Keratinocyte (primary cell): ENCODE measurements around the gene BPTF. TPM values are rescaled to one million over a fixed set of nuclear protein-coding genes. Genes with fewer than 3 reads are reported as not detected.

Source experiments
- DNase-seq: peaks from one replicate; pipeline ENCODE4 v3.0.0-alpha.2; 2011; ENCODE audit warnings: low read depth, missing footprints, low spot score
- FAIRE-seq: peaks from 2 replicates; lab custom pipeline; 2011; peaks lifted over from hg19 to GRCh38; lab: Jason Lieb, UNC
- H2AFZ ChIP-seq: 2 replicates; pipeline ENCODE4 v1.6.0; 2012; ENCODE audit warnings: low read length, control low read depth, inconsistent platforms; ENCODE audit not compliant: control insufficient read depth
- H3K27ac ChIP-seq: 2 replicates; pipeline ENCODE4 v1.5.1; 2011; ENCODE audit warnings: low read length; ENCODE audit not compliant: control insufficient read depth, insufficient read depth
- H3K27me3 ChIP-seq: 3 replicates; pipeline ENCODE4 v1.6.0; 2011; ENCODE audit warnings: low read length; ENCODE audit not compliant: control insufficient read depth, insufficient read depth; ENCODE audit errors: extremely low read depth
- H3K36me3 ChIP-seq, 2 experiments: 2 replicates in 1 of 2; 3 replicates in 1 of 2; pipeline ENCODE4 v1.5.1; 2011; ENCODE audit warnings: low read length in 2 of 2, mild to moderate bottlenecking in 1 of 2; ENCODE audit not compliant: control insufficient read depth in 2 of 2, insufficient read depth in 2 of 2; ENCODE audit errors: extremely low read depth in 1 of 2
- H3K4me1 ChIP-seq: 3 replicates; pipeline ENCODE4 v1.5.1; 2011; ENCODE audit warnings: low read length; ENCODE audit not compliant: control insufficient read depth, insufficient read depth; ENCODE audit errors: extremely low read depth
- H3K4me2 ChIP-seq: 3 replicates; pipeline ENCODE4 v1.6.0; 2011; ENCODE audit warnings: low read depth, low read length; ENCODE audit not compliant: control insufficient read depth, insufficient read depth; ENCODE audit errors: extremely low read depth
- H3K4me3 ChIP-seq, 3 experiments: fragments of 200-600 bp in 1 of 3; sonication (generic) in 1 of 3; 2 replicates in 2 of 3; 3 replicates in 1 of 3; pipeline ENCODE4 v1.5.1; 2011 to 2016; ENCODE audit warnings: low read length in 3 of 3, mild to moderate bottlenecking in 3 of 3, control low read depth in 2 of 3, inconsistent platforms in 1 of 3, low read depth in 1 of 3, mixed read lengths in 1 of 3, mixed run types in 1 of 3, moderate library complexity in 1 of 3; ENCODE audit not compliant: control insufficient read depth in 2 of 3, insufficient read depth in 2 of 3; ENCODE audit errors: extremely low read depth in 1 of 3
- H3K79me2 ChIP-seq: 2 replicates; pipeline ENCODE4 v1.6.0; 2012; ENCODE audit warnings: low read length; ENCODE audit not compliant: control insufficient read depth, insufficient read depth
- H3K9ac ChIP-seq: 3 replicates; pipeline ENCODE4 v1.6.0; 2011; ENCODE audit warnings: low read length; ENCODE audit not compliant: control insufficient read depth, insufficient read depth; ENCODE audit errors: extremely low read depth
- H3K9me1 ChIP-seq: 3 replicates; pipeline ENCODE4 v1.6.0; 2011; ENCODE audit warnings: low read length; ENCODE audit not compliant: control insufficient read depth, insufficient read depth; ENCODE audit errors: extremely low read depth
- H3K9me3 ChIP-seq: 2 replicates; pipeline ENCODE4 v1.5.1; 2012; ENCODE audit warnings: low read depth, low read length; ENCODE audit not compliant: control insufficient read depth
- H4K20me1 ChIP-seq: 3 replicates; pipeline ENCODE4 v1.6.0; 2011; ENCODE audit warnings: low read length; ENCODE audit not compliant: control insufficient read depth, insufficient read depth; ENCODE audit errors: extremely low read depth
- EZH2 ChIP-seq: IDR thresholded peaks from one replicate; pipeline ENCODE4 v1.6.1; 2012; ENCODE audit warnings: inconsistent platforms, mild to moderate bottlenecking, low read length, moderate library complexity
- dilution Hi-C: fragments of 300-500 bp; cut with MboI; formaldehyde crosslinking; loops from one replicate; pipeline ENCODE4 v1.7.0; 2020; ENCODE audit warnings: low sequenced_read_pairs; ENCODE audit not compliant: extremely low pct_ligation_motif_present
- polyA plus RNA-seq, 5 experiments: library from polyadenylated mRNA; depleted of rRNA in 3 of 5; stranded (reverse) in 3 of 5; stranded (forward) in 1 of 5; unstranded in 1 of 5; fragments of >200 nt; gene quantifications; 1 replicate in 1 of 5; 2 replicates in 3 of 5; 3 replicates in 1 of 5; pipeline versions ENCODE4 v1.2.1 to v1.2.3, GENCODE V29; 2011 to 2012; ENCODE audit warnings: missing spikeins in 2 of 5, low read depth in 1 of 5, low replicate concordance in 1 of 5
- TF ChIP-seq, protein P1 (sequence below), 3 experiments: IDR thresholded peaks in 1 of 3; conservative IDR thresholded peaks in 1 of 3; optimal IDR thresholded peaks in 1 of 3; 2 replicates in 2 of 3; 3 replicates in 1 of 3; pipeline versions ENCODE3 to v1.5.1; 2011; ENCODE audit warnings: low read length in 3 of 3, mild to moderate bottlenecking in 3 of 3, moderate library complexity in 2 of 3, control low read depth in 1 of 3, inconsistent platforms in 1 of 3; ENCODE audit not compliant: insufficient read depth in 2 of 3; ENCODE audit errors: extremely low read depth in 1 of 3

Gene BPTF
- polyA plus RNA-seq, 1 donor (not counting 4 experiments of a cell fraction or from before 2014, with no cell fraction given): 28.3 TPM

DNA sequence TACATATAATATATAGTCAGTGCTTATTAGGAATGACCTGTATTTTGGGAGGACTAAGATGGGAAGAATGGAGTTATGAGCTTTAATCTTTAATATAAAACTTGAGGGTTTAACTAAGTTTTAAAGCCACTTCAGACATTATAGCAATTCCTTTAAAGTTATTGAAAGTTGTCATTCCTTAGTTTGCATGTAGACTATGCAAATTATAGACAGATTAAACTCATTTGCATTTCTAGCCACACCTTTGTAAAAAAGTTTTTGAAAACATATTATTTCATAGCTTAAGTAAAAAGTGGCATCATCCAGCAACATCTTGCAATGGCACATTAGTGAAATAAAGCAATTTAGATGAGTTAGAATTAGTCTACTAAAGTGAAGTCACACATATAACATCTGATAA is 121.2 kb downstream of the BPTF start:
- peaks cover 11 to 15% of the 10 kb centered on the region in 2 experiments for H3K36me3 ChIP-seq
- no peak overlapping the region for H3K4me3 ChIP-seq
- no peak overlapping the region for H3K9ac ChIP-seq
- no peaks in the 10 kb centered on the region for H3K9me3 ChIP-seq
- H3K27me3 ChIP-seq: no peaks in the 10 kb centered on the region
- no peaks in the 10 kb centered on the region for H3K9me1 ChIP-seq
- TF ChIP-seq, protein P1, sequence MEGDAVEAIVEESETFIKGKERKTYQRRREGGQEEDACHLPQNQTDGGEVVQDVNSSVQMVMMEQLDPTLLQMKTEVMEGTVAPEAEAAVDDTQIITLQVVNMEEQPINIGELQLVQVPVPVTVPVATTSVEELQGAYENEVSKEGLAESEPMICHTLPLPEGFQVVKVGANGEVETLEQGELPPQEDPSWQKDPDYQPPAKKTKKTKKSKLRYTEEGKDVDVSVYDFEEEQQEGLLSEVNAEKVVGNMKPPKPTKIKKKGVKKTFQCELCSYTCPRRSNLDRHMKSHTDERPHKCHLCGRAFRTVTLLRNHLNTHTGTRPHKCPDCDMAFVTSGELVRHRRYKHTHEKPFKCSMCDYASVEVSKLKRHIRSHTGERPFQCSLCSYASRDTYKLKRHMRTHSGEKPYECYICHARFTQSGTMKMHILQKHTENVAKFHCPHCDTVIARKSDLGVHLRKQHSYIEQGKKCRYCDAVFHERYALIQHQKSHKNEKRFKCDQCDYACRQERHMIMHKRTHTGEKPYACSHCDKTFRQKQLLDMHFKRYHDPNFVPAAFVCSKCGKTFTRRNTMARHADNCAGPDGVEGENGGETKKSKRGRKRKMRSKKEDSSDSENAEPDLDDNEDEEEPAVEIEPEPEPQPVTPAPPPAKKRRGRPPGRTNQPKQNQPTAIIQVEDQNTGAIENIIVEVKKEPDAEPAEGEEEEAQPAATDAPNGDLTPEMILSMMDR (optimal IDR thresholded peaks at IDR 0.05 in 1 of 3, IDR thresholded peaks at IDR 0.05 in 1 of 3, conservative IDR thresholded peaks at IDR 0.05 in 1 of 3; ENCODE audit: extremely low read depth in 1 of 3, insufficient read depth in 2 of 3, low read length in 3 of 3): no peak
- no peak for TF ChIP-seq EZH2
- dilution Hi-C loops: no loop called here
- no peaks in the 10 kb centered on the region for H3K4me1 ChIP-seq
- no peaks in the 10 kb centered on the region for H4K20me1 ChIP-seq
- FAIRE-seq: no peak
- no peaks in the 10 kb centered on the region for H3K79me2 ChIP-seq
- H2AFZ ChIP-seq: no peak overlapping the region
- no peak overlapping the region for H3K27ac ChIP-seq
- H3K4me2 ChIP-seq: no peak overlapping the region
- no peak for DNase-seq

DNA sequence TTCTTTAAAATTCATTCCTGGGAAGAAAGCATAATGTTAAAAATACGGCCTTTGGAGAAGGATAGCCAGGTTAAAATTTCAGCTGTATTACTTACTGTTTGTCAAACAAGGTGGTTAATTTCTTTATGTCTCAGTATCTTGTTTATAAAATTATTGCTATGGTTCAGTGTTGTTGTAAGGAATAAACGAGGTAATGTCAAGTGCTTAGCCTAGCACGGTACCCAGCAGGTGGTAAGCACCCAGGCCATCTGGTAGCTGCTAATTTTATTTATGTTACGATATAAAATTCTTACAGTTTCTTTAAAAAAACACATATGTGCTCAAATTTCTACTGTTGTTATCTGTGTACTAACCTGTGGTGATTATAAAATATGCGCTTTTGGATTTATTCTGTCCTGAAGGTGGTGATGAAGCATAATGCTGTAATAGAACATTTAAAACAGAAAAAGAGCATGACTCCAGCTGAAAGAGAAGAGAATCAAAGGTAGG is 122.1 kb downstream of the BPTF start:
- no peak overlapping the region for H2AFZ ChIP-seq
- peaks cover 11 to 15% of the 10 kb centered on the region in 2 experiments for H3K36me3 ChIP-seq
- no peak overlapping the region for H3K27ac ChIP-seq
- DNase-seq: no peak
- TF ChIP-seq, protein P1 (optimal IDR thresholded peaks at IDR 0.05 in 1 of 3, IDR thresholded peaks at IDR 0.05 in 1 of 3, conservative IDR thresholded peaks at IDR 0.05 in 1 of 3; ENCODE audit: extremely low read depth in 1 of 3, insufficient read depth in 2 of 3, low read length in 3 of 3): no peak
- TF ChIP-seq EZH2: no peak
- no peak for FAIRE-seq
- no peak overlapping the region for H3K4me2 ChIP-seq
- no peaks in the 10 kb centered on the region for H4K20me1 ChIP-seq
- H3K4me3 ChIP-seq: no peak overlapping the region
- H3K9ac ChIP-seq: no peak overlapping the region
- H3K9me1 ChIP-seq: no peaks in the 10 kb centered on the region
- H3K79me2 ChIP-seq: no peaks in the 10 kb centered on the region
- no peaks in the 10 kb centered on the region for H3K27me3 ChIP-seq
- dilution Hi-C loops: no loop called here
- H3K4me1 ChIP-seq: no peaks in the 10 kb centered on the region
- no peaks in the 10 kb centered on the region for H3K9me3 ChIP-seq
